ENCODE measurements around the gene CCDC112.
"Not testable (repeated sequence)": the region's sequence is repeated elsewhere in the genome, so short reads cannot be mapped to it uniquely, and the experiment has no call there.

Gene CCDC112

GRCh38 chr5:115296124-115297022 lies at the start of gene CCDC112:
CCDC112 (minus strand) TSS chr5:115296654; CDS start chr5:115296543, 111 bp downstream.
- peak; percentile 29 for DNase-seq

DNA sequence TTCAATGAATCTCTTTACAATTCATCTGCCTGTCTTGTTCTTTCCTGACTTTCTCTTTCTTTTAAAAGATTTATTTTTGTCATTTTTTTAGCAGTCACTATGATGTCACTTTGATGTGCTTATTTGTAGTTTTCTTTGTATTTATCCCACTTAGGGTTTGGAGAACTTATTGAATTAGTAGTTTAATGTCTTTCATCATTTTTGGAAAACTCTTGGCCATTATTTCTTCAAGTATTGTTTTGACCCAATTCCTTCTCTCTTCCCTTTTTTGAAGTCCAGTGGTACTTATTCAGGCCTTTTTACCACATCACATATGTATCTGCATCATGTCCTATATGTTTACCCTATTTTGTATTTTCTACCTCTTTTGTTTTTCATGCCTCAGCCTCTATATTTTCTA lies 48.9 kb upstream of the CCDC112 start:
- no peak for DNase-seq

- no peak for DNase-seq
Observed at GRCh38 chr5:115343855-115344254, 47.4 kb upstream of the CCDC112 start.

DNA sequence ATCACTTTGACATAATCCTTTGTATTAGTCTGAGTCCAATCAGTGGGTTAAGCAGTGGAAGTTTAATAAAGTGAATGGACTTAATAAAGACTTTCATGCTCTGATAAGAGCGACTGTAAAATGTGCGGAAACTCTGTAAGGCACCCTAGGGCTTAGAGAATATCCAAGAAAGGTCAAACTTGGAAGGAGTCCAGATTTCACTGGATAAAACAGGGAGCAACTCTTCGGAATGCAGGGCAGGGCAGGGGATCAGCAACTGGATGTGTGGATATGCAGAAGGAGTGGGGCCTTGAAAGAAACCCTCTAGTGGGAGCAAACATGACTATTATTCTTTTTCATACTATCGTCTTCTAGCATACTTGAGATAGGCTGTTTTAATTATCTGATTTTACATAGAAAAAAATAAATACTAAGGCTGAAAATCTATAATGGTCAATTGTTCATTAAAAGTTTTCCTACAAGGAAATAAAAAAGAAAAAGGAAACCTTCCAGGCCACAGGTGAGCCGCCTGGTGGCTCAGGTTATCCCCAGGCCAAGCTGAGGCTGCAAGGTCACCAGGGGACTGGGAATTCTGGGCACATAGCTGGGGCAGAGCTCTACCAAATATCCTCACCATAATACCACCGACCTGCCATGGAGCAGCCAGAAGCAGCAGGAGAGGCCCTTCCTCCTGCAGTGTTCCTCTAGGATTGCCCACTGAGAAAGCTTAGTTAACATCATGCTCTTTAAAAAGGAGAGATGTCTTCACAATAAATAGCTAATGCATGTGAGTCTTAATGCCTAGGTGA lies 46.3 kb upstream of the CCDC112 start:
- no peak for DNase-seq

DNA sequence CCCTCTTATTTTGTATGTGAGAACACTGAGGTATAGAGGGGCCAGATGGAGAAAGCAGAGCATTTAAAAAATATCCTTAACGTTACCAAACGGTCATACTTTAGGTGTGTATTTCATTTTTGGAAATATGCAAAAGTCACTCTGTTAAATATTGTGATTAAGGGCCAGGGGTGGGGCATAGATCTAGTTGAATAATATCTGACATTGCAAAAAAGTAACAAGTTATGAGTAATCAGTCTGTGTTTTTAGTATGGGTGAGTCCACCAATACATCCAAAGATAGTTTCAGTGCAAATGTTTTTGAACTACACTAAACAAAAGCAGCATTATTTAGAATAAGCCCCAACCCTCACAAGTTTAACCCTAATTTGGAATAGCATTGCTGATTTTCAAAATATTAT lies 45.3 kb upstream of the CCDC112 start:
- DNase-seq, result no peak

- no peak for DNase-seq
Observed at GRCh38 chr5:115338851-115339250, 42.4 kb upstream of the CCDC112 start.

- DNase-seq, result no peak
Observed at GRCh38 chr5:115337882-115338281, 41.4 kb upstream of the CCDC112 start.

DNA sequence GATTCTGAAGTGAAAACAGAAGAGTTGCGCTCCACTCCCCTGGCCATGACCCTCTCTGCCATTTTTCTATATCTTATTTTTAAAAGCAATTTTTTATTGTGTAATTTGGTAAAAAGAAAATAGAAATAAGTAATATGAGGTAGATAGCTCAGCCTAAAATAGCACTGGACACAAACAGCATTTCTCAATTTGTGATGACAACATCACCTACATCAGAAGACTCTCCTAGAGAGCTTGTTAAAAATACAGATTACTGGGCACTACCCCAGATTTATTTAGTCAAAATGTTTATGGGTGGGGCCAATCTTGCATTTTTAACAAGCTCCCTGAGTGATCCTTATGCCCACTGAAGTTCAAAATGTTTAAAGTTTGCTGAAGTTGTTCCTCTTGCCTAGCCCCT lies 40.5 kb upstream of the CCDC112 start:
- DNase-seq, result no peak

- no peak for DNase-seq
Observed at GRCh38 chr5:115336201-115336720, 39.8 kb upstream of the CCDC112 start.

DNA sequence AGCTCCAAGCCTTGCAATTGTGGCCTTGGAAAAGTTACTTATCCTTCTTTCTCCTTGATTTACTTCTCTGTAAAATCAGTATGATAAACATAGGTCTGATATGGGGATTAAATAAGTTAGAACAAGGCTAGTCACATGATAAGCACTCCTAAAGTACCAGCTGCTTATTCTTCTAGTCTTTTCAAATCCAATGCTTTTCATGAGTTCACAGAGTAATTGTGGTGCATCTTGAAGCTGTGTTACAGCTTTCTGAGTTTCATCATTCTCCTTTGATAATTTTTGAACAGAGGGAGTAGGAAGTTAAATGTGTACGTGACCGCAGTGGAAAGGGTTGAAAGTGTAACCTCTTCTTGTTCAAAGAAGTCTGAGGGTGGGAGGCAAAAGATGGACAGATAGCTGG lies 38.8 kb upstream of the CCDC112 start:
- no peak for DNase-seq

DNA sequence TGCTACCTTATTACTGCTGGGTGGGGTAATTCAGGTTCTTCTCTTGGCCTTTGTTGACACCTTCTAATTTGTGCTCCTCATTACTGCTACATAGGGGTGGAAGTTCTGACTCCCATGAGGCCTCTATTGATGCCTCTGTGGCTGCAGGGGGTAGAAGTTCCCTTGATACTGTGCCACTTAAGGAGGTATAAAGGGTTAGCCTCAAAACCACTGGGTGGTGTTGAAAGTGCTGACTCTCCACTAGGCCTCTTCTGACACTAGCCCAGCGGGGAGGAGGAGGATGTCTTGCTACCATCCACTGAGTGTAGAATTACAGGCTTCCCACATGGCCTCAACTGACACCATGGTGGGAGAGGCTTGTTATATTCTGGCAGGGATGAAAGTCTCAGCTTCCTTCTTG lies 36.7 kb upstream of the CCDC112 start:
- no peak for DNase-seq

- DNase-seq, result no peak
Observed at GRCh38 chr5:115330830-115331229, 34.4 kb upstream of the CCDC112 start.

DNA sequence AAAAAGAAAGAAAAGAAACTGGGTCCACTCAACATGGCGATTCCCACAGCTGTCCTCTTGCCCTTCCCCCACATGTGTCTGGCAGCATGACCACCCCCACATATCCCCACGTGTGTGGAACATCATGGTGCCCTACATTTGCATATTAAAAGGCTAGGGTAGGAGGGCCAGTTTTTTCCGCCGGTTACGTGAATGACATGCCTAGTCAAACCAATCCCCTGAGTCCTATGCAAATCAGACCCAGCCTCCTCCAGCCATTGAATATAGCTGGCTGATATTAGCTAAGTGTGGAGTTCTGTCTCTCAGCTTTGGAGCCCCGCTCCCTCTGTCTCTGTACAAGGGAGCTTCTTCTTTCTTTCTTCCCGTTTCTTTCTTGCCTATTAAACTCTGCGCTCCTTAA lies 33.0 kb upstream of the CCDC112 start:
- no peak for DNase-seq

DNA sequence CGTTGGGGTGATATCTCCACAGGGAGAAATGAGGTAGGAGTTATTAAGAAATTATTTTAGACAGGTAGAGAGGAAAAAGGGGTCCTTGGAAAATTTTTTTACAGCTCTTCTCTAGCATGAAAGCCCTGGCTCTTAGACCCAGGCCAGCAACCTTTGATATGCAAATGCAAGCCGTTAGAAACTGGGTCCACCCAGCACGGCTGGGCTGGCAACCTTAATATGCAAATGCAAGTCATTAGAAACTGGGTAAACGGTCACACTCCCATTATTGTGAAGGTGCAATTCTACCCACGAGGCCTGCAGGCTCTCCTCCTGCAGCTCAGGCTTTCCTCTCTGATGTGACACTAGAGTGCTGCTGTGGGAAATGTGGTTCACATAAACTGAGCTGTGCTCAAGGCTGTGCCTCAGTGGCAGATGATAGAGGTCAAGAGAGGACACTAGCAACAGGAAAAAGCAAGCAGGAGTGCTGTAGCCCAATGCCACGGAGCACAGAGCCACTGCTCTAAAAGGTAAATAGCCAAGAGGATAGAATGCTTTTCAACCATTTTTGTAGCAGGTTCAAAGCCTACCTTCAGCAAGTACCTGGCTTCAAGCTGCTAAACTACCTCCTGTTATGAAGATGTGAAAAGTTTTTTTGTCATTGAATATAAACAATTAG lies 32.3 kb upstream of the CCDC112 start:
- DNase-seq, result not testable (repeated sequence)

- no peak for DNase-seq
Observed at GRCh38 chr5:115325296-115325959, 29.0 kb upstream of the CCDC112 start.

DNA sequence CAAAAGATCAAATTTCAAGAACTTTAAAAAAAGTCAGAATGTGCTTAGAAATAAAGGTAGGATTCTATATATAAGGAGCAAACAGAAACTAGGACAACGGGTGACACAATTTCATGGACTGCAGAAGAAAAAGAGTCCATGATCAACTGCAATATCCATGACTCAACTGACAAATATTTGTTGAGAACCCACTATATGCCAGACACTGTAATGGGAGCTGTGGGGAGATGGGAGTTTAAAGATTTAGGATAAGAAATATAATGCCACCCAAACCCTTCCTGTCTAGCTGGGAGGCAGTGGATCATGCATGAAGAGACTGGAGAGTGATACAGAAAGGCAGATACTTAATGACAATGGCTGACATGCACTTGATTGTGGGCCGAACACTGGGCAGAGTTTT lies 27.6 kb upstream of the CCDC112 start:
- no peak for DNase-seq

- no peak for DNase-seq
Observed at GRCh38 chr5:115322729-115323128, 26.3 kb upstream of the CCDC112 start.

GRCh38 chr5:115321309-115321708 lies 24.9 kb upstream of the CCDC112 start:
- no peak for DNase-seq

GRCh38 chr5:115320515-115320914 lies 24.1 kb upstream of the CCDC112 start:
- no peak for DNase-seq

DNA sequence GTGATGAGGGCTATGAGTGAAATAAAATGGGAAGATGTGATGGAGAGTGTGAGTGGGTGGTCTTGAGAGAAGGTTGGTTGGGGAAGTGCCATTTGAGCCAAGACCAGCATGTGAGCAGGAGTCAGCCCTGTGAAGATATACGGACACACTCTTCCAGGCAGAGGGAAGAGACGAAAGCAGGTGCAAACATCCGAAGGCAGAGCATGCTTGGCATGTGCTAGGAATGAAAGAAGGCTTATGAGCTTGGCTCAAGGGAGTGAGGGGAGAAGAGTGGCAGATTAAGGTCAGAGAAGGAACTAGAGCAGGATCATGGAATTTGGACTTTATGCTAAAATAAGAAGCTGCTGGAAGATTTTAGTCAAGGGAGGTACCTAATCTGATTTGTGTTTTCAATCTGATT lies 23.6 kb upstream of the CCDC112 start:
- DNase-seq, result no peak

DNA sequence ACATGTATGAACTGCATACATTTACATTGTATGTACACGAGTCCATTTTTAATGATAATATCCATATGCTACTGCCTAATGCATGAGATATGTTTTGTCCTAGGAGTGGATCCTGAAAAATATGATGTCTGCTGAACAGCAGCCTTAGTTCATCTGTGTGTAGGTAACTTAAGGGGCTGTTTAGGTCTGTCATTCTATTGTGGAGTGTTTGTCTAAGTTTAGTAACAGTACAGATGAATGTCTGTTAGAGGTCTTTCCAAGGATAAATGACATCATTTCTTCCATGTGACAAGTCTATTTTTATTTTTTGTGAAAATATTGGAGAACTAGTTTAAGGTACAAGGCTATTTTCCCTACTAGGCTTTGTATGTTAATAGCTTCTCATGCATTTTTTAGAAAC lies 22.6 kb upstream of the CCDC112 start:
- DNase-seq, result no peak

DNA sequence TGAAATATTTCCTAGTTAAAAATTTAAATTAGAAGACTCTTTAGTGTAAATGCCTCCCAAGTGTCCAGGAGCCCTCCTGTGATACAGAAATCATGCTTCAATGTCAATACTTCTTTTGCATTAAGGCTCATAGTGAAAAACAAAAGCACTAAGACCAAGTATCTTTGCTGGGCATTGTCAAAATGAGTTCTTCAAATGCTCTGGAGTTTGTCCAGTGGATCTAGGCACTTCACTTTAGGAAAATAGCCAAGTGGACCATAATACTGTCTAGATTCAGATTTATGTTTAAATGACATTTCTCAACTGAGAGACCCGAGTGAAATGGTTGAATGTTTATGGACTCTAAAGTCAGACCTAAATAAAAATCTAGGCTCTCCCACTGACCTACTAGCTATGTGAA lies 21.3 kb upstream of the CCDC112 start:
- no peak for DNase-seq

DNA sequence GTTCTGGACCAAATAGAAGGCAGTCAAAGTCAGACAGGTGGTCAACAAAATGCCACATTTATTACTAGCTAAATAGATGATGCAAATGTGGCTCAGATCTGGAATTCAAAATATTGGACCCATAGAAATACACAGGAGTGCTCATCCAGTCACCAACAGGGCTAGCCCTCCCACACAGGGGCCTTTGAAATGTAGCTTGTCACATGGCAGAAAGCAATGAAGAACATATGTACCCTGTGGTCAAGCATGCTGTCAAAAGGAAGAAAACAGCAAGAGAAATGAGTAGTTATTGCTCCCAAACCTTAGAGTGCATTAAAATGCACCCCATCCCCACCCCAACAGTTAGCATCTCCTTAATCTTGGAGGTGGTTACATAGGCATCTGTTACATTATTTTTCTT lies 20.9 kb upstream of the CCDC112 start:
- no peak for DNase-seq
